Measurements from ENCODE around the gene SYCE1.

Gene SYCE1

DNA sequence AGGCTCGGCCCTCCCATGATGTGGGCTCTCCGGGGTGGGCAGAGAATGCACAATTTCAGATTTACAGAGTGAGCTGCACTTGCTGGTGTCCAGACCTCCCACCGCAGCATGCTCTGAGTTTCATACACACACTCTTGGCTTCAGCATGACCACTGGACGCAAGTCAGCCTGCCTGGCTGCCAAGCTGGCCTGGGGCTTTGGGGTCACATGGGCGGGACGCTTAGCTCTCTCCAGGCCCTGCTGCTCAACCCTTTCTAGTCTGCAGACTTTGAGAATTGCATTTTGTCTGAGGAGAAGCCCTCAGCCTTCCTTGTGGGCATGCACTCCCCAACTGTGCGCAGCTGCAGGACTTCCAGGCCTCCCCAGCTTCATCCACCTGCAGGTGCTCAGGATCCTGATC lies 32.5 kb downstream of the SYCE1 start:
- Histone ChIP-seq H3K9me3 (ENCODE audit: control insufficient read depth in 5 of 5, low read length in 5 of 5) (no peaks in the 10 kb centered on the region), H3K4me3 (ENCODE audit: low read depth in 1 of 5, low read length in 5 of 5) (no peak overlapping the region), H3K4me1 (ENCODE audit: control insufficient read depth in 5 of 5, insufficient read depth in 5 of 5, low read length in 5 of 5) (peaks cover 0 to 22% (median 15%) of the 10 kb centered on the region in 5 donors), H3K27ac (ENCODE audit: low read depth, low read length) (no peak overlapping the region), H3K36me3 (ENCODE audit: control insufficient read depth in 5 of 5, insufficient read depth in 5 of 5, low read length in 5 of 5) (peaks cover 0 to 9% (median 0%) of the 10 kb centered on the region in 5 donors), H3K9ac (ENCODE audit: low read length in 5 of 5) (no peak overlapping the region), H3K27me3 (ENCODE audit: control insufficient read depth in 5 of 5, insufficient read depth in 4 of 5, low read length in 5 of 5) (peaks cover 15 to 39% (median 25%) of the 10 kb centered on the region in 5 donors)

DNA sequence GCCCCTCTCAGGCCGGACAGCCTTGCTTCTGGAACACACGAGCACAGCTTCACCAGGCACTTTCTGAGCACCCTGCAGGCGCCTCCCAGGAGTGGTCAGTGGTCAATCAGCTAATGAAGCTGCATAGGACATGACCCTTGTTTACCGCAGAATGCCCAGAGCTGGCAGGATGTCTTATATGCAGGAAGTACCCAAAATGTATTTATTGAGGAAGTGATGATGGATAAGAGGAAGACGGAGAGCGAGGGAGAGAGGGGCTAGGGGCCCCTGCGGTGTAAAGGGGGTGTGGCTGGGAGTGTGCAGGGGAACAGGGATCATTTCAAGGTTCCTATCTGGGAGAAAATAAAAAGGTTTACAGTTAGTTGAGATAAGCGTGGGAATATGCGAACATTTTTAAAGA lies 34.9 kb downstream of the SYCE1 start:
- Histone ChIP-seq H3K27ac (ENCODE audit: low read depth, low read length) (no peak overlapping the region), H3K4me3 (ENCODE audit: low read depth in 1 of 5, low read length in 5 of 5) (no peak overlapping the region), H3K36me3 (ENCODE audit: control insufficient read depth in 5 of 5, insufficient read depth in 5 of 5, low read length in 5 of 5) (peaks cover 0 to 5% (median 0%) of the 10 kb centered on the region in 5 donors), H3K4me1 (ENCODE audit: control insufficient read depth in 5 of 5, insufficient read depth in 5 of 5, low read length in 5 of 5) (peaks cover 0 to 26% (median 17%) of the 10 kb centered on the region in 5 donors), H3K27me3 (ENCODE audit: control insufficient read depth in 5 of 5, insufficient read depth in 4 of 5, low read length in 5 of 5) (peaks cover 26 to 57% (median 40%) of the 10 kb centered on the region in 5 donors), H3K9ac (ENCODE audit: low read length in 5 of 5) (no peak overlapping the region), H3K9me3 (ENCODE audit: control insufficient read depth in 5 of 5, low read length in 5 of 5) (no peaks in the 10 kb centered on the region)

- H3K9me3 ChIP-seq (ENCODE audit: control insufficient read depth in 5 of 5, low read length in 5 of 5) = peaks cover 0 to 2% (median 0%) of the 10 kb centered on the region in 5 donors
- no peak overlapping the region for H3K27ac ChIP-seq (ENCODE audit: low read depth, low read length)
- peaks cover 0 to 5% (median 0%) of the 10 kb centered on the region in 5 donors for H3K36me3 ChIP-seq (ENCODE audit: control insufficient read depth in 5 of 5, insufficient read depth in 5 of 5, low read length in 5 of 5)
- peaks cover 0 to 26% (median 17%) of the 10 kb centered on the region in 5 donors for H3K4me1 ChIP-seq (ENCODE audit: control insufficient read depth in 5 of 5, insufficient read depth in 5 of 5, low read length in 5 of 5)
- H3K4me3 ChIP-seq (ENCODE audit: low read depth in 1 of 5, low read length in 5 of 5) = no peak overlapping the region
- peaks cover 26 to 59% (median 42%) of the 10 kb centered on the region in 5 donors for H3K27me3 ChIP-seq (ENCODE audit: control insufficient read depth in 5 of 5, insufficient read depth in 4 of 5, low read length in 5 of 5)
- no peak overlapping the region for H3K9ac ChIP-seq (ENCODE audit: low read length in 5 of 5)
Observed at GRCh38 chr10:133529576-133529946, 35.8 kb downstream of the SYCE1 start.

DNA sequence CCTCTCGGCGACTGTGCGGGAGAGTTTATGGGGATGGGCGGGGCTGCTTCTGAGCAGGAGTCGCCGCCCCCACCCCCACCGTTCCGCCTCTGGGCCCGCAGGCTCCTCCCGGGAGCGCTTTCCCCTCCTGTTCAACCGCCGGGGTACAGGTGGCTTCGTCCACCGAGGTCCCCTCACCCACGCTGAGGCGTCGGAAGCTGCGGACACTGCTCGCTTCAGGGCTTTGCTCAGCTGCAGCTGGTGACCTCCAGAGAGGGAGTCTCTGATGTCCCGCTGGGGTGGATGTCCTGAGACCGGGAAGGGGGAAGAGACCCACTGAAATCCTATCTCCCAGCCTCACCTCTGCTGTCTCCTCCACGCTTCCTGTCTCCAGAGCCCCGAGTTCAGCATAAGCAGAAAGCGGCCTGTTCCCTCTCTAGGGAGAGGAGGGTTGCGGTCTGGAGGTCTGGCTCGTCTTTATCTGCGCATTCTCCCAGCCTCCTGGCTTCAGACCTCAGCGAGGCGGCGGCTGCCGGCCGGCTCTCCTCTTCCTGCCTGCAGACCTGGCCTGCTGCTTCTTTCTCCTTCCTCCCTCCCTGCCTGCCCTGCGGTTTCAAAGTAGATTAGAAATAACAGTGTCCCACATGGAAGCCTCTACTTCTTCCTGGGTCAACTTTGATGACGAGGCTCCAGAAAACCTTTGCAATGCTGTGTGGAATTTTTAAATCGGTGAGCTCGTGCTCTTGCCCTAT lies 36.4 kb downstream of the SYCE1 start:
- Histone ChIP-seq H3K4me3 (ENCODE audit: low read depth in 1 of 5, low read length in 5 of 5) (peak overlapping the region; percentile 37 to 46 (median 43)), H3K9me3 (ENCODE audit: control insufficient read depth in 5 of 5, low read length in 5 of 5) (peaks cover 0 to 7% (median 0%) of the 10 kb centered on the region in 5 donors), H3K27ac (ENCODE audit: low read depth, low read length) (no peak overlapping the region), H3K27me3 (ENCODE audit: control insufficient read depth in 5 of 5, insufficient read depth in 4 of 5, low read length in 5 of 5) (peaks cover 26 to 59% (median 42%) of the 10 kb centered on the region in 5 donors), H3K36me3 (ENCODE audit: control insufficient read depth in 5 of 5, insufficient read depth in 5 of 5, low read length in 5 of 5) (peaks cover 0 to 5% (median 0%) of the 10 kb centered on the region in 5 donors), H3K9ac (ENCODE audit: low read length in 5 of 5) (no peak overlapping the region), H3K4me1 (ENCODE audit: control insufficient read depth in 5 of 5, insufficient read depth in 5 of 5, low read length in 5 of 5) (peaks cover 0 to 26% (median 17%) of the 10 kb centered on the region in 5 donors)

DNA sequence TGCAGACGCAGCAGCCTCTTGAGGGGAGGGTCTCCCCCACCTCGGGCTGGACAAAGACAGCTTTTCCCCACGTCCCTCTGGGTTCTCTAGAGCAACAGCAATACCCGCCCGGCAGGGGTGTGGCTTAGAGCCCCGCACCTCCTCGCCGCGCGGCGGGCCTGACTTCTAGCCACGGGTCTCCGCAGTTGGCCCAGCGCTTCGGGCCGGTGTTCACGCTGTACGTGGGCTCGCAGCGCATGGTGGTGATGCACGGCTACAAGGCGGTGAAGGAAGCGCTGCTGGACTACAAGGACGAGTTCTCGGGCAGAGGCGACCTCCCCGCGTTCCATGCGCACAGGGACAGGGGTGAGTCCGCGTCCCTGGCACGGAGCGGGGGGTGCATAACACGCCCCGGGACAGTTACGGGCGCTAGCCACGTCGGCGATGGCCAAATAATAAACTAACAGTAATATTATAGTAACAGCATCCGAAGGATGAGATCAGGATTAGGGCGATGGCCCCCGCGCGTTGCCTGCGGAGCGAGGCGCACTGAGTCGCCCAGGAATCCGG lies 37.0 kb downstream of the SYCE1 start:
- peaks cover 2 to 12% (median 6%) of the 10 kb centered on the region in 5 donors for H3K9me3 ChIP-seq (ENCODE audit: control insufficient read depth in 5 of 5, low read length in 5 of 5)
- peaks cover 26 to 59% (median 42%) of the 10 kb centered on the region in 5 donors for H3K27me3 ChIP-seq (ENCODE audit: control insufficient read depth in 5 of 5, insufficient read depth in 4 of 5, low read length in 5 of 5)
- no peak overlapping the region for H3K9ac ChIP-seq (ENCODE audit: low read length in 5 of 5)
- H3K4me1 ChIP-seq (ENCODE audit: control insufficient read depth in 5 of 5, insufficient read depth in 5 of 5, low read length in 5 of 5) = peaks cover 0 to 26% (median 17%) of the 10 kb centered on the region in 5 donors
- peak overlapping the region in 3 of 5 donors; percentile 41 to 46 (median 44) for H3K4me3 ChIP-seq (ENCODE audit: low read depth in 1 of 5, low read length in 5 of 5)
- H3K27ac ChIP-seq (ENCODE audit: low read depth, low read length) = no peak overlapping the region
- H3K36me3 ChIP-seq (ENCODE audit: control insufficient read depth in 5 of 5, insufficient read depth in 5 of 5, low read length in 5 of 5) = peaks cover 0 to 5% (median 0%) of the 10 kb centered on the region in 5 donors

DNA sequence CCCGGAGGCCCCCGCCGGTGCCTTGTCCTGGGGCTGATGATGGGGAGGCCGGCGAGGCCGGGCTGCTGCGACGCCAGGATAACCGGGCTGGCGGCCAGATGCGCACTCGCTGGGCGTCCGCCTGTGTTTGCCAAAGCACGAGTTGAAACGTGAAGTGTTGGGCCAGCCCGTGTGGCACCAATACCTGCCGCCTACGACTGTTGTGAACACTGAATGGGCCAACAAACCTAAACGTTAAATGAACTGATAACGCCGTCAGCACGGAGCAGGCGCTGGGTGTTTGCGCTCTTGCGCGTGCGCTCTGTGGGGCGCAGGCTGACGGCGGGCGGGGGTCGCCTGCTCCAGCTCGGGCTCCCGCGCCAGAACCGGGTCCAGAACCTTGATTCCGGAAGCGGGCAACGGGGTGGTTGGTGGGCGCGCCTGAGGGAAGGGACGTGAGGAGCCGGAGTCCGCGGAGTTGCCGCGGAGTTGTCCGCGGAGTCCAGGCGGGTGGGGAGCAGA lies 37.6 kb downstream of the SYCE1 start:
- H3K36me3 ChIP-seq (ENCODE audit: control insufficient read depth in 5 of 5, insufficient read depth in 5 of 5, low read length in 5 of 5) = peaks cover 0 to 2% (median 0%) of the 10 kb centered on the region in 5 donors
- no peak overlapping the region for H3K27ac ChIP-seq (ENCODE audit: low read depth, low read length)
- H3K9me3 ChIP-seq (ENCODE audit: control insufficient read depth in 5 of 5, low read length in 5 of 5) = peaks cover 2 to 14% (median 10%) of the 10 kb centered on the region in 5 donors
- H3K9ac ChIP-seq (ENCODE audit: low read length in 5 of 5) = no peak overlapping the region
- H3K4me1 ChIP-seq (ENCODE audit: control insufficient read depth in 5 of 5, insufficient read depth in 5 of 5, low read length in 5 of 5) = peaks cover 0 to 26% (median 17%) of the 10 kb centered on the region in 5 donors
- H3K27me3 ChIP-seq (ENCODE audit: control insufficient read depth in 5 of 5, insufficient read depth in 4 of 5, low read length in 5 of 5) = peaks cover 26 to 59% (median 42%) of the 10 kb centered on the region in 5 donors
- peak overlapping the region in 3 of 5 donors; percentile 41 to 46 (median 44) for H3K4me3 ChIP-seq (ENCODE audit: low read depth in 1 of 5, low read length in 5 of 5)

DNA sequence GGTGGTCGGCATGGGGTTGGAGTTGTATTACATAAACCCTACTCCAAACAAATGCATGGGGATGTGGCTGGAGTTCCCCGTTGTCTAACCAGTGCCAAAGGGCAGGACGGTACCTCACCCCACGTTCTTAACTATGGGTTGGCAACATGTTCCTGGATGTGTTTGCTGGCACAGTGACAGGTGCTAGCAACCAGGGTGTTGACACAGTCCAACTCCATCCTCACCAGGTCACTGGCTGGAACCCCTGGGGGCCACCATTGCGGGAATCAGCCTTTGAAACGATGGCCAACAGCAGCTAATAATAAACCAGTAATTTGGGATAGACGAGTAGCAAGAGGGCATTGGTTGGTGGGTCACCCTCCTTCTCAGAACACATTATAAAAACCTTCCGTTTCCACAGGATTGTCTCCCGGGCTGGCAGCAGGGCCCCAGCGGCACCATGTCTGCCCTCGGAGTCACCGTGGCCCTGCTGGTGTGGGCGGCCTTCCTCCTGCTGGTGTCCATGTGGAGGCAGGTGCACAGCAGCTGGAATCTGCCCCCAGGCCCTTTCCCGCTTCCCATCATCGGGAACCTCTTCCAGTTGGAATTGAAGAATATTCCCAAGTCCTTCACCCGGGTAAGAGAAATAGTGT lies 38.3 kb downstream of the SYCE1 start, which contains the start of gene CYP2E1:
Gene CYP2E1 (plus strand): TSS at position 407 of the 632 bp plus-strand sequence. CDS start 33 bp downstream, at position 440.
- no peak within 1 kb of the TSS for H3K9ac ChIP-seq (ENCODE audit: low read length in 5 of 5)
- peak within 1 kb of the TSS in 3 of 5 donors; percentile 41 to 46 (median 44) for H3K4me3 ChIP-seq (ENCODE audit: low read depth in 1 of 5, low read length in 5 of 5)
- H3K27ac ChIP-seq (ENCODE audit: low read depth, low read length) = no peak within 1 kb of the TSS
- peaks cover 0 to 26% (median 17%) of the 10 kb centered on the region in 5 donors for H3K4me1 ChIP-seq (ENCODE audit: control insufficient read depth in 5 of 5, insufficient read depth in 5 of 5, low read length in 5 of 5)
- peaks cover 2 to 14% (median 10%) of the 10 kb centered on the region in 5 donors for H3K9me3 ChIP-seq (ENCODE audit: control insufficient read depth in 5 of 5, low read length in 5 of 5)
- H3K36me3 ChIP-seq (ENCODE audit: control insufficient read depth in 5 of 5, insufficient read depth in 5 of 5, low read length in 5 of 5) = no peaks in the 10 kb centered on the region
- H3K27me3 ChIP-seq (ENCODE audit: control insufficient read depth in 5 of 5, insufficient read depth in 4 of 5, low read length in 5 of 5) = peaks cover 26 to 59% (median 42%) of the 10 kb centered on the region in 5 donors

DNA sequence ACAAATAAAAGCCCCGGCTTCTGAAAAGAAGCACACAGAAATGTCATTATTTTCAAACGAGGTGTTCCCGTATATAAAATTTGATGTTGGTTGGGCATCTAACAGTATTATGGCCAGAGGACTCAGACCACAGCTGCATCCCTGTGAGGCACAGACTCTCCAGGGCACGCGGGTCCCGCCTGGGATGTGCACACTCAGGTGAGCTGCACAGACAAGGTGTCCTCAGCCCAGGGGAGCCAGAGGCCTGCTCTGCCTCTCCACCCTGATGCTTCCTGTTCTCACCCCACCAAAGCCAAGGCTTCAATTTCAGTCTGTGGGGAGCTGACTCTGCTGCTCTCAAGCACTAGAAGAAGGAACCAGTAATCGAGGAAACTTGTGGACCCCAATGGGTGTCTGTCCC lies 39.9 kb downstream of the SYCE1 start:
- H3K9me3 ChIP-seq (ENCODE audit: control insufficient read depth in 5 of 5, low read length in 5 of 5) = peaks cover 2 to 14% (median 10%) of the 10 kb centered on the region in 5 donors
- H3K27me3 ChIP-seq (ENCODE audit: control insufficient read depth in 5 of 5, insufficient read depth in 4 of 5, low read length in 5 of 5) = peaks cover 23 to 45% (median 36%) of the 10 kb centered on the region in 5 donors
- H3K4me1 ChIP-seq (ENCODE audit: control insufficient read depth in 5 of 5, insufficient read depth in 5 of 5, low read length in 5 of 5) = peaks cover 0 to 31% (median 22%) of the 10 kb centered on the region in 5 donors
- H3K36me3 ChIP-seq (ENCODE audit: control insufficient read depth in 5 of 5, insufficient read depth in 5 of 5, low read length in 5 of 5) = no peaks in the 10 kb centered on the region
- no peak overlapping the region for H3K4me3 ChIP-seq (ENCODE audit: low read depth in 1 of 5, low read length in 5 of 5)
- H3K27ac ChIP-seq (ENCODE audit: low read depth, low read length) = no peak overlapping the region
- H3K9ac ChIP-seq (ENCODE audit: low read length in 5 of 5) = no peak overlapping the region

GRCh38 chr10:133523631-133524203 lies 41.7 kb downstream of the SYCE1 start:
- Histone ChIP-seq H3K4me1 (ENCODE audit: control insufficient read depth in 5 of 5, insufficient read depth in 5 of 5, low read length in 5 of 5) (peaks cover 0 to 25% (median 20%) of the 10 kb centered on the region in 5 donors), H3K4me3 (ENCODE audit: low read depth in 1 of 5, low read length in 5 of 5) (peak overlapping the region in 1 of 5 donors; percentile 9), H3K36me3 (ENCODE audit: control insufficient read depth in 5 of 5, insufficient read depth in 5 of 5, low read length in 5 of 5) (no peaks in the 10 kb centered on the region), H3K27ac (ENCODE audit: low read depth, low read length) (no peak overlapping the region), H3K27me3 (ENCODE audit: control insufficient read depth in 5 of 5, insufficient read depth in 4 of 5, low read length in 5 of 5) (peaks cover 18 to 28% (median 23%) of the 10 kb centered on the region in 5 donors), H3K9me3 (ENCODE audit: control insufficient read depth in 5 of 5, low read length in 5 of 5) (peaks cover 2 to 14% (median 10%) of the 10 kb centered on the region in 5 donors), H3K9ac (ENCODE audit: low read length in 5 of 5) (no peak overlapping the region)
